ENCODE data around the gene PDZRN4.

The PDZRN4 gene

DNA sequence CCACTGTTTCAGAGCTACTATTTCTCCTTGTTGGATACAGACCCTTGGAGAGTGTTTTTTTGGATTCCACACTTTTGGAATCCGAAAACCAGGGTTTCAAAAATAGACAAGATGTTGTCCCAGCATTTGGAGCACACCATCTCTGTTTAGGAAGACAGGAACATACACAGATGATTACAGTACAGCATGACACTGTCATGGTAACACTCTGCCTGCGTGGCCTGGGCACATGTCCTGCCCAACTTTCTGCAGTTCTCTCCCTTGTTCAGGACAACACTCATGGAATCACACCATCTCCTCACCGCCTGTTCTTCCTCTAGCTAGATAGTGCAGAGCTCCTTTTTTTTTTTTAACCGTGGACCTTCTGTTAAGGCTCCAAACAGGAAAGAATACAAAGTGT lies 369.2 kb downstream of the PDZRN4 start:
- Histone ChIP-seq H3K9me3 (ENCODE audit: insufficient read depth, low read depth, low read length) (no peaks in the 10 kb centered on the region), H4K12ac (ENCODE audit: low read depth, low read length) (no peak overlapping the region), H3K27me3 (ENCODE audit: insufficient read depth, low read length) (no peaks in the 10 kb centered on the region), H3K18ac (ENCODE audit: low read length) (no peak overlapping the region), H2AFZ (ENCODE audit: insufficient read depth, low read length, poor library complexity) (no peak overlapping the region), H2BK12ac (ENCODE audit: low read length) (no peak overlapping the region), H2BK5ac (ENCODE audit: low read depth, low read length, poor library complexity) (no peak overlapping the region), H2BK120ac (ENCODE audit: insufficient read depth, low read length, poor library complexity) (no peak overlapping the region), H3K79me1 (ENCODE audit: low read length) (no peaks in the 10 kb centered on the region), H4K91ac (ENCODE audit: low read depth, low read length) (no peak overlapping the region), H3K4me3 (ENCODE audit: low read depth, low read length) (no peak overlapping the region), H4K8ac (ENCODE audit: low read depth, low read length) (no peak overlapping the region), H3K27ac (ENCODE audit: low read depth, low read length) (no peak overlapping the region), H3K14ac (ENCODE audit: low read length) (no peak overlapping the region), H3K9ac (ENCODE audit: low read length) (no peak overlapping the region), H3K4me1 (ENCODE audit: control insufficient read depth in 1 of 2, insufficient read depth in 2 of 2, low read length in 2 of 2) (no peaks in the 10 kb centered on the region), H2AK5ac (ENCODE audit: low read length) (no peak overlapping the region), H3K4me2 (ENCODE audit: low read length) (no peak overlapping the region), H3K4ac (ENCODE audit: low read depth, low read length) (no peak overlapping the region), H3K79me2 (ENCODE audit: control insufficient read depth, insufficient read depth, low read length, poor library complexity) (no peaks in the 10 kb centered on the region), H3K36me3 (ENCODE audit: control insufficient read depth in 1 of 2, insufficient read depth in 2 of 2, low read length in 2 of 2) (no peaks in the 10 kb centered on the region), H3K23ac (ENCODE audit: low read length) (no peak overlapping the region)
- WGBS (ENCODE audit: extremely low coverage, insufficient coverage, insufficient read length), result no CpG with 5 or more reads among the region's 4 CpGs
- DNase-seq, result no peak

DNA sequence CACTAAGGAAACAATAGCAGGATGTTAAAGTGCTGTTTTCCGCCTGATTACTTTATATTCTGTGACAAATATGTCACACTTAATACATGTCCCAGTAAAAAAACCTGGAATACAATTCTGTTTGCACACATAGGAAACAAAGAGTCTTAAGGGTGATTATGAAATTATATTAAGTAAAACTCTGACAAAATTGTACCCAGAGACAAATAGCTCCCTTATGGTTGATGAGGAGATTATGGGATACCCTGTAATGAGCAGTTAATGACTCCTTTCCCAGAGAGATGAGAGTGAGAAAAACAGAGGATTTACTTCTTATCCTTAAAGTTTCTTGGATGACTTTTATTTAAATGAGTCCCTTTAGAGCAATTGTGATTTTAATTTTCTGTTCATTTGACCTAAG lies 370.6 kb downstream of the PDZRN4 start:
- Histone ChIP-seq H3K79me2 (ENCODE audit: control insufficient read depth, insufficient read depth, low read length, poor library complexity) (no peaks in the 10 kb centered on the region), H4K8ac (ENCODE audit: low read depth, low read length) (no peak overlapping the region), H3K9ac (ENCODE audit: low read length) (no peak overlapping the region), H2BK12ac (ENCODE audit: low read length) (no peak overlapping the region), H3K79me1 (ENCODE audit: low read length) (no peaks in the 10 kb centered on the region), H4K91ac (ENCODE audit: low read depth, low read length) (no peak overlapping the region), H2BK5ac (ENCODE audit: low read depth, low read length, poor library complexity) (no peak overlapping the region), H3K4ac (ENCODE audit: low read depth, low read length) (no peak overlapping the region), H2AFZ (ENCODE audit: insufficient read depth, low read length, poor library complexity) (no peak overlapping the region), H3K27me3 (ENCODE audit: insufficient read depth, low read length) (no peaks in the 10 kb centered on the region), H3K23ac (ENCODE audit: low read length) (no peak overlapping the region), H3K4me2 (ENCODE audit: low read length) (no peak overlapping the region), H3K4me3 (ENCODE audit: low read depth, low read length) (no peak overlapping the region), H3K9me3 (ENCODE audit: insufficient read depth, low read depth, low read length) (no peaks in the 10 kb centered on the region), H3K4me1 (ENCODE audit: control insufficient read depth in 1 of 2, insufficient read depth in 2 of 2, low read length in 2 of 2) (no peaks in the 10 kb centered on the region), H3K14ac (ENCODE audit: low read length) (no peak overlapping the region), H3K36me3 (ENCODE audit: control insufficient read depth in 1 of 2, insufficient read depth in 2 of 2, low read length in 2 of 2) (no peaks in the 10 kb centered on the region), H3K27ac (ENCODE audit: low read depth, low read length) (no peak overlapping the region), H2BK120ac (ENCODE audit: insufficient read depth, low read length, poor library complexity) (no peak overlapping the region), H4K12ac (ENCODE audit: low read depth, low read length) (no peak overlapping the region), H2AK5ac (ENCODE audit: low read length) (no peak overlapping the region), H3K18ac (ENCODE audit: low read length) (no peak overlapping the region)
- no peak for DNase-seq
- WGBS (ENCODE audit: extremely low coverage, insufficient coverage, insufficient read length), result no CpG with 5 or more reads among the region's 1 CpG

DNA sequence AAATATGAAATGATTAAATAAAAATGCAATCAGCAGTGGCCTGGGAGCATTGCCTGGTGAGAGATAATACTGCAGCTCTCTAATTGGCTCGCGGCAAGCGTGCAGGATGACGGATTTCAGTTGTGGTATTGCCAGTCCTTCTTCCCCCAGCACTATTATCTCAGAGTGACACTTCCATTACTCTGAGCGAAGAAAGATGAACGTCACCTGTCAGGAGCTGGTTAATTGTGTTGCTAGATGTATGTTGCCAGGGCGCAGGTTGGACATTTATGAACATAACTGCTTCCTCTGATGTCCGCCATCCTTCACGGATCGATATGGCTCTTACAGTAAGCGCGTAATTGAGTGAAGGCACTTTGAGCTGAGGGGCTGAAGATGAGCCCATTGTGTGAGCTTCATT lies 374.9 kb downstream of the PDZRN4 start:
- Histone ChIP-seq H3K9ac (ENCODE audit: low read length) (no peak overlapping the region), H2BK5ac (ENCODE audit: low read depth, low read length, poor library complexity) (no peak overlapping the region), H4K91ac (ENCODE audit: low read depth, low read length) (no peak overlapping the region), H3K14ac (ENCODE audit: low read length) (no peak overlapping the region), H3K9me3 (ENCODE audit: insufficient read depth, low read depth, low read length) (no peaks in the 10 kb centered on the region), H3K23ac (ENCODE audit: low read length) (no peak overlapping the region), H3K79me2 (ENCODE audit: control insufficient read depth, insufficient read depth, low read length, poor library complexity) (no peaks in the 10 kb centered on the region), H4K8ac (ENCODE audit: low read depth, low read length) (no peak overlapping the region), H3K4me2 (ENCODE audit: low read length) (no peak overlapping the region), H2BK12ac (ENCODE audit: low read length) (no peak overlapping the region), H2AK5ac (ENCODE audit: low read length) (no peak overlapping the region), H2AFZ (ENCODE audit: insufficient read depth, low read length, poor library complexity) (no peak overlapping the region), H2BK120ac (ENCODE audit: insufficient read depth, low read length, poor library complexity) (no peak overlapping the region), H3K79me1 (ENCODE audit: low read length) (no peaks in the 10 kb centered on the region), H3K4ac (ENCODE audit: low read depth, low read length) (no peak overlapping the region), H3K4me1 (ENCODE audit: control insufficient read depth in 1 of 2, insufficient read depth in 2 of 2, low read length in 2 of 2) (no peaks in the 10 kb centered on the region), H3K4me3 (ENCODE audit: low read depth, low read length) (no peak overlapping the region), H3K36me3 (ENCODE audit: control insufficient read depth in 1 of 2, insufficient read depth in 2 of 2, low read length in 2 of 2) (no peaks in the 10 kb centered on the region), H4K12ac (ENCODE audit: low read depth, low read length) (no peak overlapping the region), H3K27ac (ENCODE audit: low read depth, low read length) (no peak overlapping the region), H3K18ac (ENCODE audit: low read length) (no peak overlapping the region), H3K27me3 (ENCODE audit: insufficient read depth, low read length) (no peaks in the 10 kb centered on the region)
- DNase-seq, result no peak
- no CpG with 5 or more reads among the region's 12 CpGs for WGBS (ENCODE audit: extremely low coverage, insufficient coverage, insufficient read length)

DNA sequence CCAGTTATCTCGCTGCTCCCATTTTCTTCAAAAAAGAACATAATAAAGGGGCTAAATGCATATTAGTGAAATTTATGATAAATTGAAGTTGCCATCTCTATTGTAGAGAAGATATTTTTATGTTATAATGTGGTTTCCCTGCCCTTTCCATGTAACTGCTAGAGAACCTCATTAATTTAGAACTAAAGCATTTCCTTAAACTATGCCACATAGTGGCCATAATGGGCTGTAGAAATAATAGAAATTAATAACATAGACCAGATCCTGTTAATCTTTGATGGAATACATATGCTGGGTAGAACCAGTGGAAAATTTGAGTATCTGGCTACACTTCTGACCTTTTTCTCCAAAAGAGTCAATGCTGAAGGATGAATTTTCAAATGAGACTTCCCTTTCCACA lies 376.7 kb downstream of the PDZRN4 start:
- H4K12ac ChIP-seq (ENCODE audit: low read depth, low read length), result no peak overlapping the region
- H3K79me2 ChIP-seq (ENCODE audit: control insufficient read depth, insufficient read depth, low read length, poor library complexity), result no peaks in the 10 kb centered on the region
- no peaks in the 10 kb centered on the region for H3K79me1 ChIP-seq (ENCODE audit: low read length)
- WGBS (ENCODE audit: extremely low coverage, insufficient coverage, insufficient read length), result no CpG with 5 or more reads among the region's 1 CpG
- H2BK12ac ChIP-seq (ENCODE audit: low read length), result no peak overlapping the region
- H3K23ac ChIP-seq (ENCODE audit: low read length), result no peak overlapping the region
- H3K4ac ChIP-seq (ENCODE audit: low read depth, low read length), result no peak overlapping the region
- H3K14ac ChIP-seq (ENCODE audit: low read length), result no peak overlapping the region
- no peak overlapping the region for H3K4me3 ChIP-seq (ENCODE audit: low read depth, low read length)
- H4K91ac ChIP-seq (ENCODE audit: low read depth, low read length), result no peak overlapping the region
- H2AFZ ChIP-seq (ENCODE audit: insufficient read depth, low read length, poor library complexity), result no peak overlapping the region
- H3K36me3 ChIP-seq (ENCODE audit: control insufficient read depth in 1 of 2, insufficient read depth in 2 of 2, low read length in 2 of 2), result no peaks in the 10 kb centered on the region
- DNase-seq, result no peak
- H3K18ac ChIP-seq (ENCODE audit: low read length), result no peak overlapping the region
- H4K8ac ChIP-seq (ENCODE audit: low read depth, low read length), result no peak overlapping the region
- no peak overlapping the region for H2BK120ac ChIP-seq (ENCODE audit: insufficient read depth, low read length, poor library complexity)
- H2AK5ac ChIP-seq (ENCODE audit: low read length), result no peak overlapping the region
- no peaks in the 10 kb centered on the region for H3K4me1 ChIP-seq (ENCODE audit: control insufficient read depth in 1 of 2, insufficient read depth in 2 of 2, low read length in 2 of 2)
- no peak overlapping the region for H3K9ac ChIP-seq (ENCODE audit: low read length)
- no peaks in the 10 kb centered on the region for H3K9me3 ChIP-seq (ENCODE audit: insufficient read depth, low read depth, low read length)
- no peak overlapping the region for H3K27ac ChIP-seq (ENCODE audit: low read depth, low read length)
- H2BK5ac ChIP-seq (ENCODE audit: low read depth, low read length, poor library complexity), result no peak overlapping the region
- H3K27me3 ChIP-seq (ENCODE audit: insufficient read depth, low read length), result no peaks in the 10 kb centered on the region
- H3K4me2 ChIP-seq (ENCODE audit: low read length), result no peak overlapping the region

All from trophoblast cell (in vitro differentiated cells and primary cell).